Inferior parietal cortex (tissue), 1 donor: ENCODE measurements around the gene CLEC18A.
"Not testable (repeated sequence)": the region's sequence is repeated elsewhere in the genome, so short reads cannot be mapped to it uniquely, and the experiment has no call there.

ENCODE experiments used
- DNase-seq: peaks from one replicate; pipeline ENCODE4 v3.0.0-alpha.2; 2016; ENCODE audit errors: extremely low spot score

The CLEC18A gene

DNA sequence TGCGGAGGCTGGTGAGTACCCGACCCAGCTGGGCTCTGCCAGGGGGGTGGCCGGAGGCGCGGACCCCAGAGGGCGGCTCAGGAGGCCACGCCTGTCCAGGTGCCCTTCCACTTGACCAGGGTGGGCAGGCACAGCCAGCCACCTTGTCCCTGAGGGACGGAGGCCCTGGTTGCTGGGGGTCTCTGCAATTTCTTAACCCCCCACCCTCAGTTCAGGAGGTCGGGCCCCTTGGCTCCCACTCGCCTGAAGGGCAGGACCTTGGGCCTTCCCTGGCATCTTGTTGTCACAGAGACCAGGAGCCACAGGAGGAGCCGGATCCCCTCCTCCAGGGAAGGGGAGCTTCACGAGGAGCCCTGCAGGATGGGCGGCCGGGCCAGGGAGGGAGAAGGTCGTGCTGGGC is 982 bp downstream of the CLEC18A start:
- DNase-seq = not testable (repeated sequence)

DNA sequence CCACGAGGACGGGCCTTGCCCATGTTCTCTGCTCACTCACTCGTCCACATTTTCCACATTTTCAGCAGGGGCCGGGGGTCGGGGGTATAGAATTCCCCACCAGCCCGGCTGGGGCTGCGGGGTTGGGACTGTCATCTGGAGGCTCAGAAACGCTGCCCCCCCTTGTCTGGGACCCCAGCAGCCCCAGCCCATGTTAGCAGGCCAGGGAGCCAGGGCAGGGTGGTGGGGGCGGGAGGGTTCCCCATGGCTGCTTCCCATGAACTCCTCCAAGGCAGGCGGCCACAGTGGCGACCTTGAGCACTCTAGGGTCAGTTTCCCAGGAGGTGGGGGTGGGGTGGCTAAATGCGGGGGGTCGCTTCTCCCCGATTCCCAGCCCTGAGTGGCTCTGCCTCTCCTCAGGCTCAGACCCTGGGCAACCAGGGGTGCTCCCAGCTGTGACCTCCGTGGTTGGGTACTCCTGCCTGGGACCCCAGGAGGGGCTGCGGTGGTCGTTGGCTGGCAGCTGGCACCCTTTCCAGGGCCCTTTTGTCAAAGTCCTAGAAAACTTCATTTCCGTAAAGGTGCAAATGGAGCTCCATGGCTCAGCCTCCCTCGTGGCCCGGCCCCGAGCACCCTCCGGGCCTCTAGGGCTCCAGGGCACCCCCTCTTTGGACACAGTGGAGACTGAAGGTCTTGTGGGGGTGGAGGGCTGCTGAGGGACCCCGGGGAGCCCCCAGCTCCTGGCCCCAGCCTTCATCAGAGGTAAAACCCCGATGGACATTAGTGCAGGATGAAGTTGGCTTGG is 1.6 kb downstream of the CLEC18A start:
- not testable (repeated sequence) for DNase-seq

DNA sequence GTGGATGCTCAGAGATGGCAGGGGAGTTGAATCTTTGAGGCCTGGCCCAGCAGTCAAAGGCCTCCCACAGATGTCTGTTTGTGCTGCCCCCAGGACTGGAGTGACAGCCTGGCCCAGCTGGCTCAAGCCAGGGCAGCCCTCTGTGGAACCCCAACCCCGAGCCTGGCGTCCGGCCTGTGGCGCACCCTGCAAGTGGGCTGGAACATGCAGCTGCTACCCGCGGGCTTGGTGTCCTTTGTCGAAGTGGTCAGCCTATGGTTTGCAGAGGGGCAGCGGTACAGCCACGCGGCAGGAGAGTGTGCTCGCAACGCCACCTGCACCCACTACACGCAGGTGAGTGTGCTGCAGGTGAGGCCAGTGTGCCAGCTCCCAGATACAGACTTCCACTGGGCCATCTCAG is 3.1 kb downstream of the CLEC18A start:
- not testable (repeated sequence) for DNase-seq

DNA sequence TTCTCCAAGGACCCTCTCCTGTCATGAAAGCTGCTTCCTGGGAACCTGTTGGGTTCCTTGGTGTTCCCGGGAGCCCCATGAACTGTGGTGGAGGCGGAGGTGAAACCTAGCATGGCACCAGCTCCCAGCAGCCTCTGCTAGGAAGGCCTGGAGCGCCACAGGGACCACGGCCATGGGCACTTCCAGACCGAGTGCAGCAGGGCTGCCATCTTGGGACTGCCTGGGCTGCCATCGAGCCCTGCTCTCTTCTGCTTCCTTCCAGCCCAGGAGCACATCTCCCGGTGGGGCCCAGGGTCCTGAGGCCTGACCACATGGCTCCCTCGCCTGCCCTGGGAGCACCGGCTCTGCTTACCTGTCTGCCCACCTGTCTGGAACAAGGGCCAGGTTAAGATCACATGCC is 12.2 kb downstream of the CLEC18A start:
- DNase-seq = not testable (repeated sequence)

DNA sequence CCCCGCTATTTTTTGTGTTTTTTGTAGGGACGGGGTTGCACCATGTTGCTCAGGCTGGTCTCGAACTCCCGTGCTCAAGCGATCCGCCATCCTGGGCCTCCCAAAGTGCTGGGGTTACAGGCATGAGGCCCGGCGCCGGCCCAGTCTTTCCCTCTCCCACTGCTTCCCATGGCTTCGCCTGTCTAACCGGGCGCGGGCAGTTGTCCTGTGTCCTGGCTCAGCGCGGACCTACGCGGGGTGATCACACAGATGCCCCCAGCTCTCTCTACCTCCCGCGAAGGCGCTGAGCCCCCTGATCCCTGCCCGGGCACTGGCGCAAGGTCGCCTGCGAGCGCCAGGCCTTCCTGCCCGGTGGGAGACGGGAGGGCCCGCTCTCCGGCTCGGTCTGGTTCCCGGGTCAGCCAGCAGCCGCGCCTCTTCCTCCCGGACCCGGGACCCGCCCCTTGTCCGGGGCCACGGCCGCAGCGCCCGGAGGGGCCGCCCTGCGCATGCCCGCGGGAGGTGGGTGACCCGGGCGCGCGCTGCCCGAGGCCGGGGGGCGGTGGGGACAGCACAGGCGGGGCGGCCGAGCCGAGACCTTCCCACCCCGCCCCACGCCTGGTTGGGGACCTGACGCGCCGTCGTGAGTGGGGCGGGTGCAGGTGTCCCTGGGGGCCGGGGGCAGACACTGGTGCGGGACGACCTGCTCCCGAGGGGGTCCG is 14.0 kb downstream of the CLEC18A start:
- not testable (repeated sequence) for DNase-seq

DNA sequence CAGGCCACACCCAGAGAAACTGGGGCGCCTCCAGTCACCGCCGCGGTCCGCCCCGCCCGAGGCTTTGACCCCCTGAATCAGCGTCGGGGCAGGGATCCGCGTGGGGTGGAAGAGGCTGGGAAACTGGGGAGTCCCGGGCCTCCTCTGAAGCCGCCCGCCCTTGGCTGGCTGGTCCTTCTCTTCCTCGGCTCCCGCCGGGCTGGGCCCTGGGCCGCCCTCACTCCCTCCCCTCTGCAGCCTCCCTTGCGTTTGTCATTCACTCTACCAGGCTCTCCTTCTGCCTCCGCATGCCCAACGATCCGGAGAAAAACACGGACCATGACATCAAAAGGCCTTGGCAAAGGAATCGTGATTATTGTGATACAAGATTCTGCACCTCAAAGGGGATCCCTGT is 14.5 kb downstream of the CLEC18A start:
- not testable (repeated sequence) for DNase-seq

DNA sequence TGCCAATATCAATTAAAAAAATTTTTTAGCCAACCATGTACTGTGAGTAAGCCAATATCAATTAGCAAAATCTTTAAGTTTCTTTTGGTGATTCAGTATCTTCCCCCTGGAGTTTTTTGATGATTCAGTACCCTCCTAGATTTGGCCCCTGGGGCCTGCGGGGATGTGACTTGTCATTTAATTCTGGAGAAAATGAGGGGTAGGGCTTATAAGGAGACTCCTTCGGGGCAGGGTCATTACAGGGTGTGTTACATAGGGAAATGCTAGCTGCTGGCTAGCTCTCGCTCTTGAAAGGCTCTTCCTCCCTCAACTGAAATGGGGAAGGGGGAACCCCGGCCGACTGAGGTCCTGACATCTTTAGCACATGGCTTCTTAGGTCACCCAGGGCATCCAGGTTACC is 16.6 kb downstream of the CLEC18A start:
- not testable (repeated sequence) for DNase-seq

DNA sequence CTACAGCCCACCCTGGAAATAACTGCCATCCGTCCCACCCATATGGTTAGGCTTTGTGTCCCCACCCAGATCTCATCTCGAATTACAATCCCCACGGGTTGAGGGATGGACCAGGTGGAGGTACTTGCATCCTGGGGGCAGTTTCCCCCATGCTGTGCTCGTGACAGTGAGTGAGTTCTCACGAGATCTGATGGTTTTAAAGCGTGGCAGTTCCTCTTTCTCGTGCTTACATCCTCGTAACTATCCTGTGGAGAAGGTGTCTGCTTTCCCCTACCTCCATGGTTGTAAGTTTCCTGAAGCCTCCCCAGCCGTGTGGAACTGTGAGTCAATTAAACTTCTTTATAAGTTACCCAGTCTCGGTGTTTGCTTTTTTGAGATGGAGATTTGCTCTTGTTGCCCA is 17.0 kb downstream of the CLEC18A start:
- not testable (repeated sequence) for DNase-seq

DNA sequence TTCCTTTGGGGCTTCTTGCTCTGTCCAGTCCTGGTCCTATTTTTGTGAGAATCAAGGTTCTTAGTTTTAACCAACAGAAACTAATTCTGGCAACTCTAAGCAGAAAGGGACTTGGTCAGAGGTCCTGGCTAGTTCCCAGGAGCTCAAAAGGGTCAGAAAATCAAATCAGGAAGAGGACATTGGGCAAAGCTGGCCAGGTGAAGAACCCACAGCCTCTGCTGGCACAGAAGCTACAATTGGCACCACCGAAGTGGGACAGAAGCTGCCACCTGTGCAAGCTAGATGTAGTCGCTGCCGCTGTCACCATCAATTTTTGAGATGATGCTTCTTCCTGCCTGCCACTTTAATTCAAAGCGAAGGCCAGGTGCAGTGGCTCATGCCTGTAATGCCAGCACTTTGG is 18.5 kb downstream of the CLEC18A start:
- DNase-seq = not testable (repeated sequence)

DNA sequence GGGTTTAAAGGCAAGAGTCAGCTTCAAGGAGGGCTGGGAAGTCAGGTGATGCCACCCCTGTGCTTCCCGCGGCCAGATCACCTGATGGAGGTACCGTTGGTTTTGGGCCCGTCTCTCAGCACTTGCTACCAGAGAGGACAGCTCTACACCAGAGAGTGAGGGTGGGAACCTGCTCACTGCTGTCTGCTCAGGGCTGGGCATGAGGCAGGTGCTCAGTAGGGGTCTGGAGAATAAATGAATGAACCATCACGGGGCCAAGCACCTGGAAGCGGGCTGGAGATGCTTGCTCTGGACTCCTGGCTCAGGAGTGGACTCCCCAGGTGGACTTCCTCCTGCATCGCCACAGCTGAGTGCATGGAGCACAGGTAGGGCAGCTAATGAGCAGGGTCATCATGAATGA is 21.0 kb downstream of the CLEC18A start:
- DNase-seq = not testable (repeated sequence)

DNA sequence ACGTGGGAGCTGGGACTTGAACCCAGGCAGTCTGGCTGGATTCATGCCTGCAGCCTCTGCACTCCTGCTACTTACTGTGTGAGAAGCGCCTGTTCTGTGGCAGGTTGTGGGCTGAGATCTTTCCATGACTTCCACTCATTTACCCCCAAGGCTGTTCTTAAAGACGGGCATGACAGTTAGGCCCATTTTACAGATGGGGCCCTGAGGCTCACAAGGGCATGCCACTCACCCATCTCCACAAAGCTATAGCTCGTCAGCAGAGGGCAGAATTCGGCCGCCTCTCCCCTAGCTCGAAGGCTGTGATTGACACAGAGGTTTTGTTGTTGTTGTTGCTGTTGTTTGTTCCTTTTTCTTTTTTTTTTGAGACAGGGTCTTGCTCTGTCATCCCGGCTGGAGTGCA is 21.8 kb downstream of the CLEC18A start:
- not testable (repeated sequence) for DNase-seq

DNA sequence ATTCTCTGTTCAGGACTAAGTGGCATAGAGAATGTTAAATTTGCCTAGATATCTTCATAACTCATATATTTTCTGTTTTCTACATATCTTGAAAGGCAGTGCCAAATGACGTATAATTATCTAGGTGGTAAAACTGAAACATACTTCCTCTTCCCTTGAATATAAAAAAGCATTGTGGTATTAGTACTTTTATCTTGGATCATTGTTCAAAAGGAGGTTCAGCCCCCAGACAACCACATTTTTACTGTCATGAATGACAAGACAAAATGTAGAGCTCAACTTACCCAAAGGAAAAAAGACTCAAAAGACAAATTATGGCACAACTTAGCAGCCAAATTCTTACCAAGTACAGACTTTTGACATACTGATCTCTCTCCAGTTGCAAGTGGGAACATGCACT is 34.1 kb downstream of the CLEC18A start:
- not testable (repeated sequence) for DNase-seq

DNA sequence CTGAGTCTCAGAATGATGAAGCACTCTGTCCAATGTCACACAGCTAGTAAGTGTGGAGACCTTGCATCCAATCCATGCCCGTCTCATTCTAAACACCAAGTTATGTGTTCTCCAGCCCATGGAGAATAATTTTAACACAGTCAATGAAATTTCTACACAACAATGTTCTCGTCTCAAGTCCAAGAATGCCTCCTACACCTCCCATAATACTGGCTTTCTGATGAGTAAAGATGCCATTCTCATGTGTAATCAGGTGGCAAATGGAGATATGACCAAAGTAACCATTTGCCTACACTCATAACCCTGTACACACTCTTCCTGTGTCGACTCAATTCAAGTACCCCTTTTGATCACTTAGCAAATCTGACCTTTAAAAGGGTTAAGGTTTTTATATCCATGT is 46.8 kb downstream of the CLEC18A start:
- not testable (repeated sequence) for DNase-seq

DNA sequence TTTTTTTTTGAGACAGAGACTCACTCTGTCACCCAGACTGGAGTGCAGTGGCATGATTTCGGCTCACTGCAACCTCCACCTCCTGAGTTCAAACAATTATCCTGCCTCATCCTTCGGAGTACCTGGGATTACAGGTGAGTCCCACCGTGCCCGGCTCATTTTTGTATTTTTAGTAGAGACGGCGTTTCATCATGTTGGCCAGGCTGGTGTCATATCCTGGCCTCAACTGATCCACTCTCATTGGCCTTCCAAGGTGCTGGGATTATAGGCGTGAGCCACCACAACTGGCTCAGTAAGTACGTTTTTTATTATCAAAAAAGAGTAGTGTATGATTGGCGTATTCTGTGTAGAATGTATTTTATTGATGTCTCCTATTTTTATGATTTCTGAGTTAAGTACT is 48.7 kb downstream of the CLEC18A start:
- not testable (repeated sequence) for DNase-seq

DNA sequence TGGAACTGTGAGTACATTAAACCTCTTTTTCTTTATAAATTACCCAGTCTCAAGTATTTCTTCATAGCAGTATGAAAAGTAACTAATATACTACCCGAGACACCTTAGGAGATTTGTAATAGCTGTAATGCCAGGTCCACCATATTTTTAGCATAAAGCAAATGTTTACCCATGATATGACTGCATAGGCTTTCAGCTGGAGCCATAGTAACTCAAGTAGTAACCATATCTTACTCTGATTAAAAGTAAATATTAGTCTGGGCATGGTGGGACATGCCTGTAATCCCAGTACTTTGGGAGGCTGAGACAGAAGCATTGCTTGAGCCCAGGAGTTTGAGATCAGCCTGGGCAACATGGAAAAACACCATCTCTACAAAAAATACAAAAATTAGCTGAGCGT is 52.4 kb downstream of the CLEC18A start:
- DNase-seq = not testable (repeated sequence)

DNA sequence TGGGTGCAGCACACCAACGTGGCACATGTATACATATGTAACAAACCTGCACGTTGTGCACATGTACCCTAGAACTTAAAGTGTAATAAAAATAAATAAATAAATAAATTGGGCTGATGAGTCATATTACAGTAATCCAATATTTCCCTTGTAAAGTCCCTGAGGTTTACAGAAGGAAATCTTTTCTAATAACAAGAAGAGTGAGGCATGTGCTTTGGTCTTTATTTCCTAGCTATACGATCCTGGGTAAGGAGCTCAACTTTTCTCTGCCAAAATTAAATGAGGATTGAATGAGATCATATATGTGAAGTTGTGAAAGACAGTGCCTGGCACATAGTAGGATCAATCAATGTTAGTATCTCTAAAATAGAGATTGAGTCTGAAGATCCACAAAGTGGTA is 57.5 kb downstream of the CLEC18A start:
- DNase-seq = not testable (repeated sequence)

DNA sequence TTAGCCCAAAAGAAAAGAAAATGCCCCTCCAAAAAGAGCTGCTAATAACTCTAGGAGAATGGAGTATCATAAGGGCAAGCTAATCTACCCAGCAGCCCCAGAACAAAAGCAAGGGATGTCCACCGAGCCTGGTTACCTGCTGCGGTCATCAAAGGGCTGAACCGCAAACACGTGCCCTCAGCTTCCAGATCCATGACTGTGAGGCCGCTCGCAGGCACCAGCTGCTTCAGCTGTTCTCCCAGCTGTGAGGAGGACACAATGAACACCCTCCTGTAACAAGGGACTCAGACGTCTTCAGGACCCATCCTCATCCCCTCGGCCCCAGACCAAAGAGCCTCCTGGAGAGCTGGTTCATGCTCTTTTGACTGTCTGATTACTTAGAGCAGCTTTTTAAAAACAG is 59.5 kb downstream of the CLEC18A start:
- not testable (repeated sequence) for DNase-seq

DNA sequence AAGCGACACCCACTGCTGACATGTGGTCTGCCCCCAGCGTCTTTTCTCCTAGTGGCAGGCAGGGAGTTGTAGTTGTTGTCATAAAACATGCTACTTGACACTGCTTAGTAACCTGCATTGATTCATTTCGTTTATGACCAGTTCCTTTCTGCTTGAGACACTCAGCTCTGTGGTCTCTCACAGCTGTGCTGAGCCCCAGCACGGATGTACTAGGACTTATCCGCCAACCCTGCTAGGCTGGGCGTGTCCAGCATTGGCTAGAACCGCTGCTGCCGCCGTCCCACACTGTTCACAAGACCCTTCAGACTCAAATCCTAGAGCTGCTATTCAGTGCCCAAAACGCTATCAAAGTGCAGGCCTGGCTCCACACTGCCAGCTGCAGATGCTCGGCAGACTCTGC is 60.0 kb downstream of the CLEC18A start:
- DNase-seq = not testable (repeated sequence)

DNA sequence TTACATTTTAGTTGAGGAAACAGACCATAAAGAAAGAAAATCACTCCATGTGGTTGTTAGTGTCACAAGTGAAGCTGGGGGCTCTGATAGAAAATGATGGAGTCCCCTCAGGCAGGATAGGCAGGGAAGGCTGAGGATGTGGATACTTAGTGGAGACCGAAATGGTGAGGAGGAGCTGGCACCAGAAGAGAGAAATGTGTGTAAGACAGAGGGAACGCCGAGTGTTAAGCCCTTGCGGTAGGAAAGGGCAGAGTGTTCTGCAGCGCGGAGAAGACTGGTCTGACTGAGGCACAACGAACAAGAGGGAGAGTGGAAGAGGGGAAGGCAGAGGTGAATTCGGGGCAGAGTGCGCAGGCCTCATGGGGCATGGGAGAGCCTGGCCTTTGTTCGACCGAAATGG is 61.2 kb downstream of the CLEC18A start:
- DNase-seq = not testable (repeated sequence)

DNA sequence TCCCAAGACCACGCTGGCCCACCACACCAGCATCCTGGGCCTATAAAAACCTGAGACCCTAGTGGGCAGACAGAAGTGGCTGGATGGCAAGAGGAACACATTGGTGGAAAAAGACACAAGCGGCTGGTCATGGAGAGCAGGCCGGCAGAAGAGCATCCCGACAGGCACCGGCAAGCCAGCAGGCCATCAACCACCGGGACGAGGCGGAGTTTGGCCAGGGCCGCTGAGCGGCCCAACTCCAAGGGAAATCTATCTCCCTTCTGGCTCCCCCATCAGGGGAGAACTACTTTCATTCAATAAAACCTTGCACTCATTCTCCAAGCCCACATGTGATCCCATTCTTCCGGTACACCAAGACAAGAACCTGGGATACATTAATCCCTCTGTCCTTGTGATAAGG is 61.8 kb downstream of the CLEC18A start:
- DNase-seq = not testable (repeated sequence)
